HCT116 (cell line): Measurements from ENCODE around the gene PIEZO2. TPM values are rescaled to one million over a fixed set of nuclear protein-coding genes. Genes with fewer than 3 reads are reported as not detected.

Experiments
- ATAC-seq: fragments of 200-7000 bp; cut with Tn5 transposase; 2 replicates; pipeline ENCODE4 v1.9.1; 2020; ENCODE audit warnings: mild to moderate bottlenecking, moderate library complexity
- BruUV-seq: library from RNA; stranded (reverse); fragments of 400-500 nt; replicated peaks from 2 replicates; lab custom pipeline; 2021; lab: Mats Ljungman, UMichigan
- CTCF ChIA-PET: fragments of 300-600 bp; sonication (Branson Sonifier 250); formaldehyde crosslinking; loops from one replicate; lab custom pipeline; 2021; ENCODE audit warnings: antibody characterized with exemption; lab: Charles Lee
- POLR2A ChIA-PET: fragments of 300-600, 350-600 bp; sonication (Branson Sonifier 250); formaldehyde crosslinking; loops from one replicate; lab custom pipeline; 2021; ENCODE audit warnings: antibody characterized with exemption; lab: Charles Lee
- RAD21 ChIA-PET, 2 experiments: fragments of 300-600 bp; sonication (Branson Sonifier 250); formaldehyde crosslinking; loops; one replicate each; lab custom pipeline; 2023; ENCODE audit warnings: low total read pairs in 2 of 2; ENCODE audit not compliant: uncharacterized antibody in 2 of 2, unreplicated experiment in 2 of 2, low non-redundant PET in 1 of 2; lab: Charles Lee
- DNase-seq: peaks from one replicate; pipeline ENCODE4 v3.0.0-alpha.2; 2010; ENCODE audit warnings: low read depth, low spot score
- H2AFZ ChIP-seq: fragments of 200-600 bp; shearing (Covaris generic), sonication (generic); 2 replicates; pipeline ENCODE4 v1.6.1; 2017; ENCODE audit warnings: low read depth, mixed run types, mixed read lengths, antibody characterized with exemption, low read length; ENCODE audit not compliant: poor library complexity, severe bottlenecking
- H3K27ac ChIP-seq: 2 replicates; pipeline ENCODE4 v1.5.1; 2012; ENCODE audit warnings: low read depth, low read length
- H3K27me3 ChIP-seq: fragments of 200-600 bp; sonication (generic); 2 replicates; pipeline ENCODE4 v1.6.1; 2016; ENCODE audit warnings: mixed run types, low read length, mixed read lengths; ENCODE audit not compliant: insufficient read depth
- H3K36me3 ChIP-seq, 2 experiments: fragments of 200-500 bp in 1 of 2; fragments of 200-600 bp in 1 of 2; sonication (Bioruptor generic) in 1 of 2; sonication (generic) in 1 of 2; 2 replicates each; pipeline versions ENCODE4 v1.5.1 to v1.6.1; 2014 to 2016; ENCODE audit warnings: low read length in 2 of 2, inconsistent platforms in 1 of 2, mixed read lengths in 1 of 2, mixed run types in 1 of 2; ENCODE audit not compliant: insufficient read depth in 2 of 2, control insufficient read depth in 1 of 2
- H3K4me1 ChIP-seq, 2 experiments: fragments of 200-600 bp in 1 of 2; sonication (generic) in 1 of 2; 2 replicates each; pipeline versions ENCODE4 v1.5.1 to v1.6.1; 2012 to 2017; ENCODE audit warnings: low read length in 2 of 2, inconsistent platforms in 1 of 2, mild to moderate bottlenecking in 1 of 2, mixed read lengths in 1 of 2, mixed run types in 1 of 2, moderate library complexity in 1 of 2; ENCODE audit not compliant: insufficient read depth in 2 of 2, control insufficient read depth in 1 of 2
- H3K4me2 ChIP-seq: fragments of 200-600 bp; sonication (generic); 2 replicates; pipeline ENCODE4 v1.6.1; 2017; ENCODE audit warnings: mixed run types, low read length, mixed read lengths
- H3K4me3 ChIP-seq, 2 experiments: fragments of 200-600 bp in 1 of 2; sonication (generic) in 1 of 2; replicated peaks in 1 of 2; 2 replicates each; pipeline ENCODE4 v1.5.1; 2011 to 2016; ENCODE audit warnings: low read length in 2 of 2, control low read depth in 1 of 2, low read depth in 1 of 2, mild to moderate bottlenecking in 1 of 2, mixed read lengths in 1 of 2, mixed run types in 1 of 2
- H3K79me2 ChIP-seq: fragments of 200-600 bp; sonication (generic); 2 replicates; pipeline ENCODE4 v1.6.1; 2017; ENCODE audit warnings: mild to moderate bottlenecking, mixed run types, low read length, moderate library complexity, mixed read lengths; ENCODE audit not compliant: insufficient read depth
- H3K9ac ChIP-seq: fragments of 200-600 bp; sonication (generic); 2 replicates; pipeline ENCODE4 v1.6.1; 2016; ENCODE audit warnings: low read length, mixed read lengths
- H3K9me2 ChIP-seq: fragments of 200-600 bp; sonication (generic), shearing (Covaris generic); 2 replicates; pipeline ENCODE4 v1.6.1; 2017; ENCODE audit warnings: mixed run types, mild to moderate bottlenecking, moderate library complexity; ENCODE audit not compliant: insufficient read depth
- H3K9me3 ChIP-seq, 2 experiments: fragments of 200-500 bp in 1 of 2; fragments of 200-600 bp in 1 of 2; sonication (Bioruptor generic) in 1 of 2; sonication (generic) in 1 of 2; 2 replicates each; pipeline ENCODE4 v1.6.1; 2014 to 2017; ENCODE audit warnings: low read length in 2 of 2, mixed read lengths in 2 of 2, inconsistent platforms in 1 of 2, low read depth in 1 of 2, mild to moderate bottlenecking in 1 of 2, mixed run types in 1 of 2, moderate library complexity in 1 of 2; ENCODE audit not compliant: control insufficient read depth in 1 of 2, insufficient read depth in 1 of 2
- H4K20me1 ChIP-seq: fragments of 200-600 bp; sonication (generic), shearing (Covaris generic); 2 replicates; pipeline ENCODE4 v1.6.1; 2017; ENCODE audit warnings: mixed run types, mild to moderate bottlenecking, moderate library complexity; ENCODE audit not compliant: insufficient read depth
- ATF3 ChIP-seq: IDR thresholded peaks from 2 replicates; pipeline ENCODE4 v1.6.1; 2012
- EZH2 ChIP-seq: fragments of 200-600 bp; sonication (generic); IDR thresholded peaks from 2 replicates; pipeline ENCODE4 v1.6.1; 2017; ENCODE audit warnings: antibody characterized with exemption, mixed run types
- EZH2phosphoT487 ChIP-seq: fragments of 200-600 bp; IDR thresholded peaks from 2 replicates; pipeline ENCODE4 v1.6.1; 2018; ENCODE audit warnings: antibody characterized with exemption, borderline replicate concordance
- FOSL1 ChIP-seq: IDR thresholded peaks from 2 replicates; pipeline ENCODE4 v1.6.1; 2012; ENCODE audit warnings: low read depth
- JUND ChIP-seq: IDR thresholded peaks from 2 replicates; pipeline ENCODE4 v1.6.1; 2012
- POLR2A ChIP-seq: IDR thresholded peaks from 2 replicates; pipeline ENCODE4 v1.7.0; 2011; ENCODE audit warnings: borderline replicate concordance; ENCODE audit not compliant: insufficient read depth, insufficient read length; ENCODE audit errors: extremely low read depth
- POLR2AphosphoS5 ChIP-seq: IDR thresholded peaks from 2 replicates; pipeline ENCODE4 v1.6.1; 2011; ENCODE audit warnings: mild to moderate bottlenecking, low read depth, low read length, moderate library complexity
- RAD21 ChIP-seq: IDR thresholded peaks from 2 replicates; pipeline ENCODE4 v1.6.1; 2012; ENCODE audit warnings: low read depth, mild to moderate bottlenecking
- intact Hi-C: fragments of 100-400 bp; cut with micrococcal nuclease; formaldehyde crosslinking; loops from 2 replicates; pipeline ENCODE4 v1.10.0; 2022
- total RNA-seq: library from RNA; stranded (reverse); gene quantifications from one replicate; pipeline ENCODE4 v1.2.1, GENCODE V29; 2021; ENCODE audit not compliant: unreplicated experiment

The PIEZO2 gene
- total RNA-seq, 1 experiment from 2014 or later, result 0.34 TPM

- ATAC-seq (no peak), DNase-seq (no peak)
- Histone ChIP-seq H3K4me1 (no peaks in the 10 kb centered on the region), H2AFZ (no peak overlapping the region), H3K4me2 (no peak overlapping the region), H3K4me3 (no peak overlapping the region), H3K9me3 (no peaks in the 10 kb centered on the region), H3K36me3 (no peaks in the 10 kb centered on the region), H3K9me2 (no peaks in the 10 kb centered on the region), H4K20me1 (no peaks in the 10 kb centered on the region; the same call in 1 of the 2 replicates), H3K9ac (no peak overlapping the region), H3K27ac (no peak overlapping the region), H3K27me3 (peaks cover 41% of the 10 kb centered on the region), H3K79me2 (no peaks in the 10 kb centered on the region)
- ChIA-PET CTCF (interaction anchor here (0.9 kb wide), 1 partner anchor 334 kb away, joined by 3 read pairs; no protein-coding TSS in a partner anchor), RAD21 (interaction anchor here in 1 of 2 experiments (0.7 kb wide), 1 partner anchor 41 kb away, joined by 3 read pairs; no protein-coding TSS in a partner anchor), POLR2A (interaction anchor here (0.6 kb wide), 1 partner anchor 12 kb away, joined by 3 read pairs; no protein-coding TSS in a partner anchor)
- no TSS peak for BruUV-seq
- TF ChIP-seq POLR2A, result no peak
- TF ChIP-seq RAD21, result no peak
- TF ChIP-seq POLR2AphosphoS5, result no peak
- intact Hi-C loops, result no loop called here
Observed at GRCh38 chr18:10820681-10821080, 328.7 kb downstream of the PIEZO2 start.

GRCh38 chr18:10814336-10814735, 335.0 kb downstream of the PIEZO2 start:
- no peaks in the 10 kb centered on the region for H3K9me3 ChIP-seq
- H3K4me1 ChIP-seq, result no peaks in the 10 kb centered on the region
- ChIA-PET CTCF (no interaction called here), POLR2A (no interaction called here), RAD21 (no interaction called here)
- H3K9me2 ChIP-seq, result no peaks in the 10 kb centered on the region
- H3K4me3 ChIP-seq, result no peak overlapping the region
- H4K20me1 ChIP-seq, result no peaks in the 10 kb centered on the region
- peaks cover 32% of the 10 kb centered on the region for H3K27me3 ChIP-seq
- H3K36me3 ChIP-seq, result no peaks in the 10 kb centered on the region
- no peak for ATAC-seq
- H3K4me2 ChIP-seq, result no peak overlapping the region
- no peak for DNase-seq
- H3K79me2 ChIP-seq, result no peaks in the 10 kb centered on the region
- H2AFZ ChIP-seq, result no peak overlapping the region
- TF ChIP-seq EZH2phosphoT487, result no peak
- TF ChIP-seq EZH2, result no peak
- TF ChIP-seq RAD21, result no peak
- TF ChIP-seq FOSL1, result no peak
- no peak for TF ChIP-seq JUND
- no peak for TF ChIP-seq ATF3
- TF ChIP-seq, all 23 proteins: peak for 0
- Histone ChIP-seq H3K27ac (no peak overlapping the region), H3K9ac (no peak overlapping the region)
- intact Hi-C loops, result no loop called here
- BruUV-seq, result no TSS peak
